IPS-20b (cell line): ENCODE measurements around the gene ZNF423.

Source experiments
- H3K27ac ChIP-seq: one replicate; pipeline ENCODE4 v1.5.1; 2013; ENCODE audit warnings: low read length
- H3K27me3 ChIP-seq: 2 replicates; pipeline ENCODE4 v1.6.1; 2013; ENCODE audit warnings: mild to moderate bottlenecking, low read length, inconsistent platforms; ENCODE audit not compliant: insufficient read depth
- H3K36me3 ChIP-seq: 2 replicates; pipeline ENCODE4 v1.6.1; 2013; ENCODE audit warnings: low read depth, mild to moderate bottlenecking, inconsistent platforms, low read length, moderate library complexity; ENCODE audit not compliant: insufficient read depth
- H3K4me1 ChIP-seq: 2 replicates; pipeline ENCODE4 v1.6.1; 2013; ENCODE audit warnings: mild to moderate bottlenecking, control low read depth, inconsistent platforms, low read length, moderate library complexity; ENCODE audit not compliant: insufficient read depth
- H3K4me3 ChIP-seq: 2 replicates; pipeline ENCODE4 v1.5.1; 2013; ENCODE audit warnings: mild to moderate bottlenecking, low read length, inconsistent platforms
- H3K9ac ChIP-seq: 2 replicates; pipeline ENCODE4 v1.6.1; 2013; ENCODE audit warnings: low read depth, mild to moderate bottlenecking, inconsistent platforms, low read length, moderate library complexity
- H3K9me3 ChIP-seq: 2 replicates; pipeline ENCODE4 v1.6.1; 2013; ENCODE audit warnings: mild to moderate bottlenecking, low read depth, low read length, inconsistent platforms; ENCODE audit not compliant: insufficient read depth

ZNF423 gene

DNA sequence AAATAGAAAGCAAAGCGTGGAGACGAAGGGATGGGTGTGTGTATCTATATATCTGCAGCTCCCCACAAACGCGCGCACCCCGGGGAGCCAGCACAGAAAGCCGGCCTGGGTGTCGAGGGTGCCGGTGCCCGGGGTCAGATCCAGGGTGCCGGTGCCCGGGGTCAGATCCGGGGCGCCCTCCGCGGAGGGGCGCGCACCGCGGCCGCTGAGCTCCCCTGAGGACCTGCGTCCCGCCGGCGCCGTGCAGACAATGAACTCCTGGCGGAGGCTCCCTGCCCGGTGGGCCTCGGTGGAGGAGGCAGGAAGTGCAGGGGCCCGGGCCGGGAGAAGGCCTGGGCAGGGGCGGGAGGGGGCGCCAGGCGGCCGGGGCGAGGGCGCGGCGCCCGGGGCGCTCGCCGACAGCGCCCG is 1.1 kb downstream of the ZNF423 start:
- Histone ChIP-seq H3K27ac (peak overlapping the region; percentile 50), H3K36me3 (no peaks in the 10 kb centered on the region), H3K9ac (peak overlapping the region; percentile 82; the same call in 1 of the 2 replicates), H3K4me3 (peak overlapping the region; percentile 80), H3K27me3 (peaks cover 26% of the 10 kb centered on the region), H3K9me3 (no peaks in the 10 kb centered on the region), H3K4me1 (peaks cover 42% of the 10 kb centered on the region)

DNA sequence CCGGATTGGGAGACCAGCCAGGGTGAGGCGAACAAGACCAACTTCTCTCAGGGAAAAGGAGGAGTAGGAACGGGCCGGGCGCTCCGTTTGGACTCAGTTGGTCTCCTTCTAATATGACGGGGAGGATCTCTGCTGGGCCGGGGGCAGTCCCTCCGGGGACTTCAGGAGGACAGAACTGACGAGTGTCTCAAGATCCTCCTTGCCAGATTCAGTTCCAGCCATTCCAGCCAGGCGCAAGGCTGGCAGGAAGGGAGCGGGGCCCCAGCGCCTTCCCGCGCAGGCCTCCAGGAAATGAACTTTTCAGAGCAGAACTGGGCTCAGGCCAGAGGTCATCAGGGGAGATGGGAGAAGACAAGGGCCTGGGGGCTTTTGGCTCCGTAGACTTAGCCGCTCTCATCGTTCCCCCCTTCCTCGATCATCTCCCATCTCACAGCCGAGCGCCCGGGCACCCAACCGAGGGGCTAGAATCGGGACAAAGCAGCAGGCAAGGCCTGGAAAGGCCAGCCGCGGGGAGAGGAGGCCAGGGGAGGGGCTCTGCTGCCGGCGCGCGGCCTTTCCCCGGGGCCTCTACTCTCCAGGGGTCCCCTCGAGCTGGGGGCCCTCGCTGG is 1.6 kb downstream of the ZNF423 start:
- peaks cover 40% of the 10 kb centered on the region for H3K4me1 ChIP-seq
- H3K27ac ChIP-seq: peak overlapping the region; percentile 70
- H3K36me3 ChIP-seq: no peaks in the 10 kb centered on the region
- H3K27me3 ChIP-seq: peaks cover 21% of the 10 kb centered on the region
- peak overlapping the region; percentile 80 for H3K4me3 ChIP-seq
- H3K9me3 ChIP-seq: no peaks in the 10 kb centered on the region
- H3K9ac ChIP-seq: peak overlapping the region; percentile 82

DNA sequence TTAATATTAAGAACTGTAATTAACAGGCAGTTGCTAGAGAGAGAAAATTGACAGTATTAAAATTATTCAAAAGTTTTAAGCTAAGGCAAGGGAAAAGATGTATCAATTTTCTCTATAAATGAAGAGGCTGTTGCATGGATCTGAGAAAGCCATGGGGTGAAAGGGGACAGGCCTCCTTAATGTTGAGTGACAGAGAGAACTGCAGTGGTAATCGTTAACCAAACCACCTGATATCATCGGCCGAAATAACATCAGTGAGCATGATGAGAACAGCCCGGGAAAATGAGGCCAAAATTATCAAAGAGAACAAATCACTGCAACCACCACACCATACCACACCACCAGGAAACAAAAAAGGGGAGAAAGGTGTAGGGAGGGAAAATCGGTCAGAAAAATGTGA is 3.6 kb downstream of the ZNF423 start:
- Histone ChIP-seq H3K27ac (no peak overlapping the region), H3K9me3 (no peaks in the 10 kb centered on the region), H3K36me3 (peaks cover 7% of the 10 kb centered on the region; the same call in 1 of the 2 replicates), H3K27me3 (peaks cover 1% of the 10 kb centered on the region), H3K4me1 (peaks cover 44% of the 10 kb centered on the region), H3K4me3 (no peak overlapping the region; the same call in 1 of the 2 replicates), H3K9ac (no peak overlapping the region)

DNA sequence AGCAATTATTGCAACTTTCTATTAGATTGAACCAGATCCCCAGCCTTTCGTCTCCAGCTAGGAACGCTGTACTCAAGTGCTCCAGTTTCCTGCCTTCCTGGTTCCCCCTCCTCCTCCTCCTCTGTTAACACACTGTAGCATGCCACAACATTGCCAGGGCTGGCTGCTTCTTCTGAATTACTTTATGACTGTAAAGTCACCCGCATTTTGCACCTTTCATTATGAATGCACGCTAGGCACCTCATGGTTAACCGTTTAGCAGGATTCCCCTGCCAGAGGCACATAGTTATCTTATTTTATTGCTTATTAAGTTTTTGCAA is 4.5 kb downstream of the ZNF423 start:
- Histone ChIP-seq H3K9ac (no peak overlapping the region), H3K4me3 (0 out of 2 replicates have a peak overlapping the region, but pooled peaks have one; percentile 5), H3K27ac (no peak overlapping the region), H3K36me3 (peaks cover 7% of the 10 kb centered on the region; the same call in 1 of the 2 replicates), H3K4me1 (peaks cover 51% of the 10 kb centered on the region), H3K9me3 (no peaks in the 10 kb centered on the region), H3K27me3 (no peaks in the 10 kb centered on the region)

DNA sequence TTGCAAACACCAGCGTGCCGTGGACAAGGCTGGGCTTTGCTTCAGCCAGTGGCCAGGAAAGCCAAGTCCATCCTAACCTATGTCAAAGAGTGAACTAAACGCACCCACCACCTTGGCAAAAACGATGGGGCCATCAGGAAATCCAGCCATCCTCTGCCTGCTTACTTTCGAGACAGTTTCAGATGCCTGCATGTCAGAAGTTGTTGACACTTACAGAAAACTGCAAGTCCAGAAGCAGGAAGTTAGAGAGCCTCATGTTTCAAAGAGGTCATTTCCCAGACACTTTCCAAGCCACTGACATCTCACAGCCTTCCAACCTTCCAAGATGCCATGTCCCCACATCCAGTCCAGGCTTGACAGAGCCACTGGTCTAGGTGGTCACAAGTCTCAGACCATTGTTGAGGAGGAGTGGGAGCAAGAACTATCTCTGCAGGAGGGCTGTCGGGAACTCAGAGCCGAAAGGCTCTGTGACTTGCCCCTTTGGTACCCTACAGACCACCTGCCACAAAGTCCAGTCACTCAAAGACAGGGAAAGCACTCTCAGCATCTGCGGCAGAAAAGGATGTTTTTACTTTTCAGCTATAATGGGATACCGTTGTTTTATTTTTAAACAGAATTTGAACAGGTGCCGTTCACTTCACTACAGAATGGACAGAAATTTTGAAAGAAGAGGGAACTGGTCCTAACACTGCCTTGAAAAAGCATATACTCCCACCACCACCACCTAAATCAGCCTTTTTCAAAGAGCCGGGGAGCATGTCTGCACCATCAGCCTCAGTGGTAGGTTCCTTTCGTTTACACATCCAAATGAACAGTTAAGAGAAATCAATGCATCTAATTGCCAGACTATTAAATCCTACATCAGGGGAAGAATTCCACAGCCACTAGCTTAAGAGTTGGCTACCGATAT is 5.1 kb downstream of the ZNF423 start:
- H3K27me3 ChIP-seq: no peaks in the 10 kb centered on the region
- H3K4me3 ChIP-seq: no peak overlapping the region
- H3K9ac ChIP-seq: no peak overlapping the region
- H3K9me3 ChIP-seq: no peaks in the 10 kb centered on the region
- H3K36me3 ChIP-seq: peaks cover 7% of the 10 kb centered on the region; the same call in 1 of the 2 replicates
- H3K27ac ChIP-seq: no peak overlapping the region
- H3K4me1 ChIP-seq: peaks cover 51% of the 10 kb centered on the region

DNA sequence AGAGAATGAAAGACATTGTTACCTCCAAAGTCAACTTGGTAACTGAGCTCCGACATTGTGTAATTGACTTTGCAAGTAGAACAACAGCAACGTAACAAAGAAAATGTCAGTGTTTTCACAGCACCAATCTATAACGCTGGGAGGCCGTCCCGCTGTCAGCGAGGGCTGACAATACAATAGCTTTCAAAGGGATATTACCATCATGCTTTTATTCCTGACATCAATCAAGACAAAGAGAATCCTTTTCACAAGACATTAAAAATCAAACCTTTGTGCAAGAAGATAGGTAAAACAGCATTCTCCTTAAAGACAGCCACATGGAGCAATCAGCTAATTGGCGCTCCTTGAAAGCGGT is 6.2 kb downstream of the ZNF423 start:
- Histone ChIP-seq H3K4me3 (no peak overlapping the region), H3K27me3 (no peaks in the 10 kb centered on the region), H3K36me3 (peaks cover 7% of the 10 kb centered on the region; the same call in 1 of the 2 replicates), H3K4me1 (peaks cover 51% of the 10 kb centered on the region), H3K9ac (no peak overlapping the region), H3K27ac (no peak overlapping the region), H3K9me3 (no peaks in the 10 kb centered on the region)

DNA sequence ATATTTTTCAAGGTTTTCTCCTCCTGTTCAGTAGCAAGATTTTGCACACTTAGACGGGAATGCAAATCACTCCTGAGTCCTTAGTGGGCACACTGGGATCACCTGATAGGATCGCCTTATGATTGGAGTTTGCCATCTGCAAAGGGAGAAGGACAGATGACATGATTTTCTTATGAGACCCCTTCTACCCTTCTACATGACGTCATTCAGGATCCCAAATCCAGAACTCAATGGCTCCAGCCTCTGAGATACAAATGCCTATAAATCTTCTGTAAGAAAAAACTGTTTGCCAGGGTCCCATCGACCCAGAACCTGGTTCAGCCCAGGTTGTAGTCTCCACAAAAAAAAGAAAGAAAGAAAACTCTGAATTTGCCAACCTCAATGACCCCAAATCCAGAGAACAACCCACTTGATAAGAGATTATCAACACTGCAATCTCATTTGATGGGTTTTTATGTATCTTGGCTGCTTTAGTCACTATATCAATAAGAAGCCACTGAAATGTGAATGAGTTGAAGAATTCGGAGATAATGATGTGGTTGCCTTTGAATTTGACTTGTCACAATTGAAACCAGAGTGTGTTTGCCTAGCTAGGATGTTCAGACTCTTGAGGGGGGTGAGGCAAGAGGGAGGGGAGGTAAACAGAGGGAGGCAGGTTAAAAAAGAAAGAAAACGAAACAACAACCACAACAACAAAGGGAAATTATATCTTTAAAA is 6.7 kb downstream of the ZNF423 start:
- H3K36me3 ChIP-seq: peaks cover 7% of the 10 kb centered on the region; the same call in 1 of the 2 replicates
- H3K9ac ChIP-seq: no peak overlapping the region
- H3K4me1 ChIP-seq: peaks cover 54% of the 10 kb centered on the region
- no peak overlapping the region for H3K4me3 ChIP-seq
- H3K27me3 ChIP-seq: no peaks in the 10 kb centered on the region
- H3K9me3 ChIP-seq: no peaks in the 10 kb centered on the region
- H3K27ac ChIP-seq: no peak overlapping the region

DNA sequence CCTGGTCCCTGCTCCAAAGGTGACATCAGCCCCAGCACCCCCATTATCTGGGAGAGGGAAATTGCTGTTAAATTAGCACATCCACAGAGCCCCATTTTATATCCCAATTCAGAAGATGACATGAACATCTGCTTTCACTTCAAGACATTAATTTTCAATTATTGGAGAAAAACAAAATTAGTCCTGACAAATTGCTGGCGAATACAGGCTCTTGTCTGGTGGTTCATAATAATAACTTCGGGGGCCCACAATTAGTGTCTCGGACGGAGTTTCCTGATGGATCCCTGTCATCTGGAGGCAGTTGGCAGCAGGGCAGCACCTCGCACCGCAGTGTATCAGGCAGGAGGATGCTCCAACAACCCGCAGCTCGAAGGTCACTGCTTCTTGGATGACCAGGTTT is 7.4 kb downstream of the ZNF423 start:
- no peak overlapping the region for H3K27ac ChIP-seq
- H3K9me3 ChIP-seq: no peaks in the 10 kb centered on the region
- peaks cover 51% of the 10 kb centered on the region for H3K4me1 ChIP-seq
- H3K36me3 ChIP-seq: peaks cover 7% of the 10 kb centered on the region; the same call in 1 of the 2 replicates
- no peak overlapping the region for H3K9ac ChIP-seq
- H3K27me3 ChIP-seq: no peaks in the 10 kb centered on the region
- H3K4me3 ChIP-seq: no peak overlapping the region

DNA sequence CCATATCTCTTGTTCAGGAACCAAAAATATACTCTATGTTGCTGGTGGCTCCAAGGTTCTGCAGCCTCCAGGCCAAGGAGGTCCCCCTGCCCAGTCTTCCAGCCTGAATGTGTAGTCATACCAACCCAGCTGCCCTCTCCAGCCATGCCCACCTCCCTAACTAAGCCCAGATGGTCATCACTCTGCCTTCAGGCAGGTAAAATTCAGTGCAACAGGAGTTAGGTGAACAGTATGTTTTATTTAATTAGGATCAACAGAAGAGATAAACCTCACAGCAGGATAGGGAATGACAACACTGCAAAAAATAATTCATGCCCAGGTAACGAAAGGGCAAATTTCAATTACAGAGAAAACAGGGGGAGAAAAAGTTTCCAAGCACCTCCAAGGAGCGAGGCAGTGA is 9.1 kb downstream of the ZNF423 start:
- Histone ChIP-seq H3K9me3 (no peaks in the 10 kb centered on the region), H3K36me3 (peaks cover 7% of the 10 kb centered on the region; the same call in 1 of the 2 replicates), H3K27ac (no peak overlapping the region), H3K4me3 (no peak overlapping the region), H3K4me1 (peaks cover 40% of the 10 kb centered on the region), H3K9ac (no peak overlapping the region), H3K27me3 (no peaks in the 10 kb centered on the region)

DNA sequence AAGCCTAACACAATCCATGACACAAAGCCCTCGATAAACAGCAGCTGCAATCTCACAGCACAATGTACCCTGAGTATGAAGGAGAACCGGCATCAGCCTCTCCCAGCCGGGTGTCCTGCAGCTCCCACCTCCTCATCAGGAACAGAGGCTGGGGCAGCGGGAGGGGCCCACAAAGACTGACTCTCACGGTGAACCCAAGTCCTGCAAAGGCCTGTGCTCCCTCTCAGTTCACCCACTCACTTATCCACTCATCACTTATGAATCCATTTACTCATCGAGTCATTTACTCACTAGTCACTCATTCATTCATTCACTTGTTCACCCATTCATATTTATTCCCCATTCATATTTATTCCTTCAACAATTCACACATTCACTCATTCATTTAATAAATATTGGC is 11.6 kb downstream of the ZNF423 start:
- H3K36me3 ChIP-seq: peaks cover 7% of the 10 kb centered on the region; the same call in 1 of the 2 replicates
- no peak overlapping the region for H3K4me3 ChIP-seq
- no peak overlapping the region for H3K27ac ChIP-seq
- H3K9ac ChIP-seq: no peak overlapping the region
- no peaks in the 10 kb centered on the region for H3K27me3 ChIP-seq
- H3K4me1 ChIP-seq: peaks cover 25% of the 10 kb centered on the region; the same call in 1 of the 2 replicates
- H3K9me3 ChIP-seq: no peaks in the 10 kb centered on the region

DNA sequence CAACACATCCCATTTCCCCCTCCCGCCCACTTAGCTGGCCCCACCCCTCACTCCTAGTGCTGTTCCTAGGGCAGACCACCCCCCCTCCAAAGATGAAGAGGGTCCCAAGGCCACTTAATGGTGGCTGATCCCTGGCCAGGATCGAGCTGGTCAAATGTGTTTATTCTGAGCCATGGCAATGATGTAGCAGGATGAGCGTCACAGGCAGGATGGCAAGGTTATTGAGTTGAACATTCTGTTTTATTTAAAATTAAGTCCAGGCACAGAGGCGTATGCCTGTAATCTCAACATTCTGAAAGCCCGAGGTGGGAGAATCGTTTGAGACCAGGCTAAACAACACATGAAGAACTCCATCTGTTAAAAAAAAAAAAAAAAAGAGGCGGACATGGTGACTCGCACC is 12.2 kb downstream of the ZNF423 start:
- Histone ChIP-seq H3K9me3 (no peaks in the 10 kb centered on the region), H3K27me3 (no peaks in the 10 kb centered on the region), H3K27ac (no peak overlapping the region), H3K9ac (no peak overlapping the region), H3K4me1 (peaks cover 28% of the 10 kb centered on the region; the same call in 1 of the 2 replicates), H3K36me3 (peaks cover 7% of the 10 kb centered on the region; the same call in 1 of the 2 replicates), H3K4me3 (no peak overlapping the region)
